ENCODE data around the gene CTSG.

CTSG gene

GRCh38 chr14:24607635-24608514, 31.8 kb upstream of the CTSG start:
- DNase-seq: no peak
- Histone ChIP-seq H3K4me3 (ENCODE audit: low read depth, low read length) (no peak overlapping the region), H3K36me3 (no peaks in the 10 kb centered on the region), H3K9me3 (ENCODE audit: severe bottlenecking) (no peaks in the 10 kb centered on the region), H3K27ac (no peak overlapping the region), H3K27me3 (ENCODE audit: insufficient read depth, low read depth, severe bottlenecking) (peaks cover 68% of the 10 kb centered on the region)
- no peak for TF ChIP-seq CTCF (IDR thresholded peaks at IDR 0.05; ENCODE audit: low read depth, low read length)

GRCh38 chr14:24607081-24607480, 31.0 kb upstream of the CTSG start:
- H3K27ac ChIP-seq: no peak overlapping the region
- H3K36me3 ChIP-seq: no peaks in the 10 kb centered on the region
- peaks cover 71% of the 10 kb centered on the region for H3K27me3 ChIP-seq (ENCODE audit: insufficient read depth, low read depth, severe bottlenecking)
- DNase-seq: no peak
- no peak overlapping the region for H3K4me3 ChIP-seq (ENCODE audit: low read depth, low read length)
- no peak for TF ChIP-seq CTCF (IDR thresholded peaks at IDR 0.05; ENCODE audit: low read depth, low read length)
- no peaks in the 10 kb centered on the region for H3K9me3 ChIP-seq (ENCODE audit: severe bottlenecking)

GRCh38 chr14:24606297-24606696, 30.2 kb upstream of the CTSG start:
- Histone ChIP-seq H3K27ac (no peak overlapping the region), H3K4me3 (ENCODE audit: low read depth, low read length) (no peak overlapping the region), H3K27me3 (ENCODE audit: insufficient read depth, low read depth, severe bottlenecking) (peaks cover 69% of the 10 kb centered on the region), H3K36me3 (no peaks in the 10 kb centered on the region), H3K9me3 (ENCODE audit: severe bottlenecking) (no peaks in the 10 kb centered on the region)
- no peak for DNase-seq
- TF ChIP-seq CTCF (IDR thresholded peaks at IDR 0.05; ENCODE audit: low read depth, low read length): no peak

- TF ChIP-seq CTCF (IDR thresholded peaks at IDR 0.05; ENCODE audit: low read depth, low read length): peak; percentile 80
- Histone ChIP-seq H3K4me3 (ENCODE audit: low read depth, low read length) (no peak overlapping the region), H3K36me3 (no peaks in the 10 kb centered on the region), H3K27ac (no peak overlapping the region), H3K27me3 (ENCODE audit: insufficient read depth, low read depth, severe bottlenecking) (peaks cover 64% of the 10 kb centered on the region), H3K9me3 (ENCODE audit: severe bottlenecking) (no peaks in the 10 kb centered on the region)
- DNase-seq: peak; percentile 25
These were observed 29.6 kb upstream of the CTSG start for GRCh38 chr14:24605435-24606190.

- no peaks in the 10 kb centered on the region for H3K36me3 ChIP-seq
- H3K4me3 ChIP-seq (ENCODE audit: low read depth, low read length): no peak overlapping the region
- H3K9me3 ChIP-seq (ENCODE audit: severe bottlenecking): no peaks in the 10 kb centered on the region
- no peak for DNase-seq
- H3K27me3 ChIP-seq (ENCODE audit: insufficient read depth, low read depth, severe bottlenecking): peaks cover 10% of the 10 kb centered on the region
- no peak for TF ChIP-seq CTCF (IDR thresholded peaks at IDR 0.05; ENCODE audit: low read depth, low read length)
- no peak overlapping the region for H3K27ac ChIP-seq
These were observed 21.4 kb upstream of the CTSG start for GRCh38 chr14:24597403-24597802.
